A549 (cell line): ENCODE data around the gene ST6GALNAC2. TPM values are rescaled to one million over a fixed set of nuclear protein-coding genes. Genes with fewer than 3 reads are reported as not detected.

Source experiments
- ATAC-seq, 2 experiments: fragments of 200-7000 bp in 1 of 2; fragments of >200 bp in 1 of 2; cut with Nextera tagmentation in 1 of 2; cut with Tn5 transposase in 1 of 2; 3 replicates each; pipeline versions ENCODE4 v1.8.0 to v1.9.1; 2018 to 2020; ENCODE audit warnings: mild to moderate bottlenecking in 1 of 2, moderate library complexity in 1 of 2
- CTCF ChIA-PET: fragments of 300-600 bp; sonication (Branson Sonifier 250); formaldehyde crosslinking; extraction: SDS; loops from one replicate; lab custom pipeline; 2021; ENCODE audit warnings: antibody characterized with exemption, inconsistent platforms; lab: Yijun Ruan, JAX
- POLR2A ChIA-PET: fragments of 350-600 bp; formaldehyde crosslinking; extraction: SDS; loops from one replicate; lab custom pipeline; 2021; ENCODE audit warnings: antibody characterized with exemption, inconsistent platforms; lab: Yijun Ruan, JAX
- DNase-seq, 2 experiments: peaks; one replicate each; pipeline versions ENCODE4 v3.0.0 to v3.0.0-alpha.2; 2011 to 2016; ENCODE audit warnings: low read depth in 1 of 2, low spot score in 1 of 2
- FAIRE-seq: peaks from 2 replicates; lab custom pipeline; 2011; peaks lifted over from hg19 to GRCh38; lab: Jason Lieb, UNC
- H3K27ac ChIP-seq, 2 experiments: fragments of >200 bp; sonication (Bioruptor Twin); formaldehyde crosslinking; 3 replicates each; pipeline ENCODE4 v1.5.1; 2016 to 2017
- H3K4me1 ChIP-seq: fragments of >200 bp; sonication (Bioruptor Twin); formaldehyde crosslinking; 3 replicates; pipeline ENCODE4 v1.6.1; 2016
- H3K4me2 ChIP-seq: fragments of >200 bp; sonication (Bioruptor Twin); formaldehyde crosslinking; 3 replicates; pipeline ENCODE4 v1.6.1; 2016
- H3K4me3 ChIP-seq: fragments of >200 bp; sonication (Bioruptor Twin); formaldehyde crosslinking; 3 replicates; pipeline ENCODE4 v1.5.1; 2016
- H3K9me3 ChIP-seq: fragments of >200 bp; sonication (Bioruptor Twin); formaldehyde crosslinking; 3 replicates; pipeline ENCODE4 v1.6.1; 2016
- BCL3 ChIP-seq: fragments of >200 bp; sonication (Bioruptor Twin); formaldehyde crosslinking; IDR thresholded peaks from 3 replicates; pipeline ENCODE4 v1.6.1; 2016
- CHD4 ChIP-seq: fragments of 200-600 bp; sonication (generic); IDR thresholded peaks from 2 replicates; pipeline ENCODE4 v1.6.1; 2016; ENCODE audit warnings: antibody characterized with exemption, mild to moderate bottlenecking, borderline replicate concordance
- EHF ChIP-seq: fragments of 250-450 bp; sonication (Bioruptor Pico); IDR thresholded peaks from 2 replicates; pipeline ENCODE4 v1.5.0; 2020; ENCODE audit warnings: mild to moderate bottlenecking
- EHMT2 ChIP-seq: fragments of 200-600 bp; sonication (generic); IDR thresholded peaks from 2 replicates; pipeline ENCODE4 v1.6.1; 2016; ENCODE audit warnings: antibody characterized with exemption, low read depth, mild to moderate bottlenecking, moderate library complexity
- FOSL2 ChIP-seq, 2 experiments: fragments of 450-650 bp in 1 of 2; fragments of >200 bp in 1 of 2; sonication (Bioruptor Twin) in 1 of 2; formaldehyde crosslinking; IDR thresholded peaks; 2 replicates each; pipeline versions ENCODE4 v1.5.0 to v1.6.1; 2016 to 2020; ENCODE audit warnings: mild to moderate bottlenecking in 1 of 2, moderate library complexity in 1 of 2
- GATA3 ChIP-seq: IDR thresholded peaks from 2 replicates; pipeline ENCODE4 v1.6.1; 2012; ENCODE audit warnings: borderline replicate concordance
- HDAC2 ChIP-seq: fragments of 200-600 bp; sonication (generic); IDR thresholded peaks from 2 replicates; pipeline ENCODE4 v1.6.1; 2016
- HMGXB4 ChIP-seq: fragments of 250-450 bp; sonication (Bioruptor Pico); IDR thresholded peaks from 2 replicates; pipeline ENCODE4 v1.5.0; 2021; ENCODE audit warnings: mild to moderate bottlenecking, moderate library complexity, borderline replicate concordance
- HOXA7 ChIP-seq: fragments of 250-450 bp; sonication (Bioruptor Pico); IDR thresholded peaks from 2 replicates; pipeline ENCODE4 v1.5.0; 2020; ENCODE audit warnings: mild to moderate bottlenecking, moderate library complexity
- HOXB13 ChIP-seq: fragments of 250-450 bp; sonication (Bioruptor Pico); IDR thresholded peaks from 2 replicates; pipeline ENCODE4 v1.5.0; 2020; ENCODE audit warnings: low read depth, mild to moderate bottlenecking, moderate library complexity
- JUN ChIP-seq, 2 experiments: fragments of >200 bp; sonication (Bioruptor Twin); formaldehyde crosslinking; IDR thresholded peaks; 2 replicates in 1 of 2; 3 replicates in 1 of 2; pipeline ENCODE4 v1.6.1; 2016 to 2017
- JUNB ChIP-seq: fragments of >200 bp; sonication (Bioruptor Twin); formaldehyde crosslinking; IDR thresholded peaks from 2 replicates; pipeline ENCODE4 v1.6.1; 2016
- MAX ChIP-seq: IDR thresholded peaks from 2 replicates; pipeline ENCODE4 v1.6.1; 2012
- MYC ChIP-seq: IDR thresholded peaks from 2 replicates; pipeline ENCODE4 v1.6.1; 2012; ENCODE audit warnings: mild to moderate bottlenecking, inconsistent platforms, low read length, improper control_type of control experiment, borderline replicate concordance
- PBX3 ChIP-seq: IDR thresholded peaks from 2 replicates; pipeline ENCODE4 v1.6.1; 2012
- POLR2A ChIP-seq: IDR thresholded peaks from 2 replicates; pipeline ENCODE4 v1.6.1; 2012; ENCODE audit warnings: mild to moderate bottlenecking, low read length
- RAD21 ChIP-seq, 2 experiments: fragments of >200 bp in 1 of 2; sonication (Bioruptor Twin) in 1 of 2; formaldehyde crosslinking in 1 of 2; IDR thresholded peaks in 1 of 2; conservative IDR thresholded peaks in 1 of 2; 2 replicates in 1 of 2; 3 replicates in 1 of 2; pipeline ENCODE4 v1.6.1; 2012 to 2018; ENCODE audit warnings: inconsistent platforms in 1 of 2
- SREBF2 ChIP-seq: fragments of 450-650 bp; IDR thresholded peaks from 2 replicates; pipeline ENCODE4 v1.6.1; 2014; ENCODE audit warnings: mild to moderate bottlenecking, moderate library complexity
- TP53 ChIP-seq: fragments of 250-450 bp; sonication (Bioruptor Pico); IDR thresholded peaks from 2 replicates; pipeline ENCODE4 v1.5.0; 2021; ENCODE audit warnings: mild to moderate bottlenecking, moderate library complexity
- USF2 ChIP-seq: fragments of 450-650 bp; IDR thresholded peaks from 2 replicates; pipeline ENCODE4 v1.6.1; 2014; ENCODE audit warnings: antibody characterized with exemption
- ZC3H11A ChIP-seq: fragments of 450-650 bp; IDR thresholded peaks from 2 replicates; pipeline ENCODE4 v1.6.1; 2014; ENCODE audit warnings: antibody characterized with exemption, mild to moderate bottlenecking
- ZNF302 ChIP-seq: fragments of 250-450 bp; sonication (Bioruptor Pico); IDR thresholded peaks from 2 replicates; pipeline ENCODE4 v1.9.0; 2021; ENCODE audit warnings: inconsistent platforms, mild to moderate bottlenecking, moderate library complexity
- WGBS: methylation state at CpG from one replicate; pipeline ENCODE4 v1.1.6; 2017; ENCODE audit errors: missing lambda C conversion rate; 5-methylcytosine and 5-hydroxymethylcytosine counted together
- polyA plus RNA-seq, 4 experiments: library from polyadenylated mRNA; depleted of rRNA in 3 of 4; stranded (reverse); fragments of >200 nt; fragmentation: RNase III in 1 of 4; extraction: RNeasy Plus Mini Kit Qiagen cat#74134 plus additional on column Dnase treatment in 1 of 4; gene quantifications; 2 replicates in 3 of 4; 3 replicates in 1 of 4; pipeline ENCODE4 v1.2.3, GENCODE V29; 2011 to 2017

The ST6GALNAC2 gene
- polyA plus RNA-seq, 2 of the 4 experiments (the other 2 are of a cell fraction) = 0.41 to 0.74 TPM

GRCh38 chr17:76597156-76598003 is 11.7 kb upstream of the ST6GALNAC2 start:
- H3K4me1 ChIP-seq = peaks cover 8% of the 10 kb centered on the region; the same call in 2 of the 3 replicates
- CTCF ChIA-PET = interaction anchor here (1.0 to 5.1 kb wide), 6 partner anchors 10 to 74 kb away, joined by 3 to 32 read pairs (median 14); partner anchors contain the start of gene ST6GALNAC2
- H3K9me3 ChIP-seq = no peaks in the 10 kb centered on the region
- H3K4me2 ChIP-seq = no peak overlapping the region
- H3K4me3 ChIP-seq = no peak overlapping the region
- TF ChIP-seq JUNB (no peak), GATA3 (no peak), SREBF2 (no peak), ZNF302 (CRISPR knock-in tag) (no peak), USF2 (peak; percentile 43; the same call in 1 of the 2 replicates), FOSL2 (IDR thresholded peaks at IDR 0.05) (no peak), FOSL2 (CRISPR knock-in tag; IDR thresholded peaks at IDR 0.05) (no peak)
- TF ChIP-seq, all 56 proteins: peak for 1
- H3K27ac ChIP-seq = no peak overlapping the region
- DNase-seq = no peak
- POLR2A ChIA-PET = no interaction called here
- WGBS = 77% methylated on average over 12 of the region's 12 CpGs
- no peak for FAIRE-seq
- peak; percentile 53 to 55; a peak in 3 of 6 replicates for ATAC-seq

GRCh38 chr17:76594690-76595089 is 9.0 kb upstream of the ST6GALNAC2 start:
- no peaks in the 10 kb centered on the region for H3K9me3 ChIP-seq
- FAIRE-seq (no peak), ATAC-seq (no peak), DNase-seq (no peak)
- H3K4me2 ChIP-seq = no peak overlapping the region
- no peak overlapping the region for H3K27ac ChIP-seq
- no peaks in the 10 kb centered on the region for H3K4me1 ChIP-seq
- WGBS = 71% methylated on average over 3 of the region's 3 CpGs
- POLR2A ChIA-PET = no interaction called here
- TF ChIP-seq CHD4 (no peak), EHMT2 (no peak), PBX3 (no peak), MYC (no peak), TP53 (CRISPR knock-in tag) (no peak)
- H3K4me3 ChIP-seq = no peak overlapping the region
- CTCF ChIA-PET = interaction anchor here (0.6 to 2.7 kb wide), 8 partner anchors 9 to 328 kb away, joined by 3 to 27 read pairs (median 4); partner anchors contain the start of gene ST6GALNAC2

GRCh38 chr17:76593959-76594358 is 8.3 kb upstream of the ST6GALNAC2 start:
- POLR2A ChIA-PET = interaction anchor here (0.5 kb wide), 1 partner anchor 27 kb away, joined by 3 read pairs; no protein-coding TSS in a partner anchor
- CTCF ChIA-PET = interaction anchor here (0.7 to 2.7 kb wide), 13 partner anchors 8 to 185 kb away, joined by 3 to 27 read pairs (median 4); partner anchors contain the start of gene ST6GALNAC2
- no peak for FAIRE-seq
- H3K27ac ChIP-seq = no peak overlapping the region
- no peak overlapping the region for H3K4me2 ChIP-seq
- no peaks in the 10 kb centered on the region for H3K9me3 ChIP-seq
- no peak overlapping the region for H3K4me3 ChIP-seq
- no peak for TF ChIP-seq HOXB13
- no peak for TF ChIP-seq JUN (IDR thresholded peaks at IDR 0.05)
- no peak for TF ChIP-seq GATA3
- TF ChIP-seq RAD21 (conservative IDR thresholded peaks at IDR 0.05 in 1 of 2, IDR thresholded peaks at IDR 0.05 in 1 of 2) = no peak
- TF ChIP-seq EHF (CRISPR knock-in tag) = no peak
- TF ChIP-seq POLR2A = no peak
- H3K4me1 ChIP-seq = no peaks in the 10 kb centered on the region
- ATAC-seq = peak; percentile 28 to 50; a peak in 3 of 6 replicates
- 73% methylated on average over 4 of the region's 4 CpGs for WGBS
- DNase-seq = no peak

- Histone ChIP-seq H3K27ac (no peak overlapping the region), H3K4me1 (no peaks in the 10 kb centered on the region), H3K4me3 (no peak overlapping the region), H3K4me2 (no peak overlapping the region), H3K9me3 (no peaks in the 10 kb centered on the region)
- POLR2A ChIA-PET = interaction anchor here (0.8 kb wide), 1 partner anchor 34 kb away, joined by 3 read pairs; no protein-coding TSS in a partner anchor
- FAIRE-seq = no peak
- CTCF ChIA-PET = interaction anchor here (0.7 to 2.7 kb wide), 11 partner anchors 11 to 185 kb away, joined by 3 to 27 read pairs (median 3); no protein-coding TSS in a partner anchor
- no peak for DNase-seq
- 81% methylated on average over 8 of the region's 8 CpGs for WGBS
- peak in 1 of 2 experiments; percentile 48; a peak in 1 of 6 replicates for ATAC-seq
- TF ChIP-seq HOXA7 (CRISPR knock-in tag) (no peak), HMGXB4 (CRISPR knock-in tag) (no peak), HOXB13 (no peak), EHF (CRISPR knock-in tag) (no peak), BCL3 (no peak), MAX (no peak), HDAC2 (no peak), ZC3H11A (no peak), RAD21 (conservative IDR thresholded peaks at IDR 0.05 in 1 of 2, IDR thresholded peaks at IDR 0.05 in 1 of 2) (no peak), USF2 (no peak)
Measured at GRCh38 chr17:76593384-76593826, 7.7 kb upstream of the ST6GALNAC2 start.
